ENCODE results near the gene PHF21A. TPM values are rescaled to one million over a fixed set of nuclear protein-coding genes. Genes with fewer than 3 reads are reported as not detected.

PHF21A gene
- total and polyA plus RNA-seq, 2 experiments from 2014 or later: 24.6 to 30.4 TPM

- no peak for TF ChIP-seq CTCF (IDR thresholded peaks at IDR 0.05; ENCODE audit: poor library complexity)
- TF ChIP-seq EZH2phosphoT487 (IDR thresholded peaks at IDR 0.05; ENCODE audit: low read depth, severe bottlenecking, unreplicated experiment): no peak
- no peak for TF ChIP-seq EZH2 (IDR thresholded peaks at IDR 0.05; ENCODE audit: borderline replicate concordance)
- Histone ChIP-seq H3K79me2 (no peaks in the 10 kb centered on the region), H3K27ac (no peak overlapping the region), H4K20me1 (ENCODE audit: insufficient read depth, poor library complexity, severe bottlenecking) (no peaks in the 10 kb centered on the region), H3K27me3 (no peaks in the 10 kb centered on the region), H2AFZ (no peak overlapping the region), H3K4me2 (no peak overlapping the region), H3K9me3 (ENCODE audit: low read depth) (no peaks in the 10 kb centered on the region), H3K4me1 (ENCODE audit: insufficient read depth) (no peaks in the 10 kb centered on the region), H3K36me3 (replicated peaks; ENCODE audit: insufficient read depth, low read depth) (no peaks in the 10 kb centered on the region), H3K4me3 (no peak overlapping the region), H3K9me2 (replicated peaks; ENCODE audit: insufficient read depth) (no peaks in the 10 kb centered on the region)
- DNase-seq (ENCODE audit: low spot score): no peak
- 97% methylated on average over 1 of the region's 1 CpG for WGBS (ENCODE audit: low lambda C conversion rate, missing lambda C conversion rate)
These were observed 171.3 kb downstream of the PHF21A start for GRCh38 chr11:45949992-45950407.

- TF ChIP-seq CTCF (IDR thresholded peaks at IDR 0.05; ENCODE audit: poor library complexity) (no peak), EZH2 (IDR thresholded peaks at IDR 0.05; ENCODE audit: borderline replicate concordance) (no peak), EZH2phosphoT487 (IDR thresholded peaks at IDR 0.05; ENCODE audit: low read depth, severe bottlenecking, unreplicated experiment) (no peak)
- H3K79me2 ChIP-seq: no peaks in the 10 kb centered on the region
- 95% methylated on average over 3 of the region's 3 CpGs for whole genome bisulfite sequencing (ENCODE audit: low lambda C conversion rate, missing lambda C conversion rate)
- H4K20me1 ChIP-seq (ENCODE audit: insufficient read depth, poor library complexity, severe bottlenecking): no peaks in the 10 kb centered on the region
- no peaks in the 10 kb centered on the region for H3K36me3 ChIP-seq (replicated peaks; ENCODE audit: insufficient read depth, low read depth)
- no peak overlapping the region for H3K27ac ChIP-seq
- H3K9me3 ChIP-seq (ENCODE audit: low read depth): no peaks in the 10 kb centered on the region
- H3K4me1 ChIP-seq (ENCODE audit: insufficient read depth): no peaks in the 10 kb centered on the region
- H2AFZ ChIP-seq: no peak overlapping the region
- DNase-seq (ENCODE audit: low spot score): no peak
- no peak overlapping the region for H3K4me2 ChIP-seq
- no peaks in the 10 kb centered on the region for H3K27me3 ChIP-seq
- H3K9me2 ChIP-seq (replicated peaks; ENCODE audit: insufficient read depth): no peaks in the 10 kb centered on the region
- H3K4me3 ChIP-seq: no peak overlapping the region
These were observed 172.9 kb downstream of the PHF21A start for GRCh38 chr11:45948356-45948755.

- H2AFZ ChIP-seq: no peak overlapping the region
- no peak overlapping the region for H3K4me2 ChIP-seq
- H3K4me3 ChIP-seq: no peak overlapping the region
- no peaks in the 10 kb centered on the region for H3K9me2 ChIP-seq (replicated peaks; ENCODE audit: insufficient read depth)
- no peaks in the 10 kb centered on the region for H3K36me3 ChIP-seq (replicated peaks; ENCODE audit: insufficient read depth, low read depth)
- TF ChIP-seq EZH2 (IDR thresholded peaks at IDR 0.05; ENCODE audit: borderline replicate concordance): no peak
- TF ChIP-seq EZH2phosphoT487 (IDR thresholded peaks at IDR 0.05; ENCODE audit: low read depth, severe bottlenecking, unreplicated experiment): no peak
- no peak for TF ChIP-seq CTCF (IDR thresholded peaks at IDR 0.05; ENCODE audit: poor library complexity)
- no peaks in the 10 kb centered on the region for H4K20me1 ChIP-seq (ENCODE audit: insufficient read depth, poor library complexity, severe bottlenecking)
- no peaks in the 10 kb centered on the region for H3K9me3 ChIP-seq (ENCODE audit: low read depth)
- no peaks in the 10 kb centered on the region for H3K4me1 ChIP-seq (ENCODE audit: insufficient read depth)
- 94% methylated on average over 1 of the region's 1 CpG for whole genome bisulfite sequencing (ENCODE audit: low lambda C conversion rate, missing lambda C conversion rate)
- no peaks in the 10 kb centered on the region for H3K27me3 ChIP-seq
- H3K79me2 ChIP-seq: no peaks in the 10 kb centered on the region
- DNase-seq (ENCODE audit: low spot score): no peak
- no peak overlapping the region for H3K27ac ChIP-seq
These were observed 173.4 kb downstream of the PHF21A start for GRCh38 chr11:45947885-45948284.
